Measurements from ENCODE around the gene UTP14A. TPM values are rescaled to one million over a fixed set of nuclear protein-coding genes. Genes with fewer than 3 reads are reported as not detected.

UTP14A gene
- total and polyA plus RNA-seq, 2 of the 13 experiments (the other 11 are each of a cell fraction or from before 2014, with no cell fraction given): 7.4 to 19.0 TPM

DNA sequence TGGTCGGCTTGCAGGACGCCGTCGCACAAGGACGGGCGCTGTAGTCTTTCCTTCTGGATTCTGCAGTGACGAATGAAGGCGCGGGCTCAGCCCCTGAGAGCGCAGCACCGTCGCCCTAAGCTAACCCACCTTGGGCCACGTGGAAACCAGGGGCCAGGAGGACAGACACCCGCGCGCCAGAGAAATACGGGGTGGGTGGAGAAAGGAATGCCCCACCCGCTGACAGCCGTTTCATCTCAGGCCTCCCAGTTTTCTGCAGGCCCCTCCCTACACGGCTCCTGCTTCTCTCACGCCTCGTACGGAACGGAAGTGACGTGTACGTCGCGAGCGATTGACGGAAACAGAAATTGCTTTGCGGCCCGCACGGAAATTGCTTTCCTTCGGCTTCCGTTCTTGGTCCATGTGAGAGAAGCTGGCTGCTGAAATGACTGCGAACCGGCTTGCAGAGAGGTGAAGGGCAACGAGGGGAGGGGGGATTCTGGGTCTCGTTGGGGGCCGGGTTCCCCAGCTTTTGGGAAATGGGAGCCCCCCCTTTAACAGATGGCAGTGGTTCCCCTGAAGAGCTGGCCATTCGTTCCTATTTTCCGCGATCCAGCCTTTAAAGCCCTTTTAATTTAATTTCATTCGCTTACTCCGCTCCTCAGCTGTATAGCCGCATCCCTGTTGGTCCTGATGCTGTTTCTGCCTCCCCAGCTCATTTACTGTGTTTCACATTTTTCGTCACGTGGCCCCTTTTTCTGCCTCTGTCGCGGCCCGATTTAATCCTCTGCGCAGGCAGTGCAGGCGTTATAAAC, at the start of gene UTP14A (continued):
- TF ChIP-seq, protein P1, sequence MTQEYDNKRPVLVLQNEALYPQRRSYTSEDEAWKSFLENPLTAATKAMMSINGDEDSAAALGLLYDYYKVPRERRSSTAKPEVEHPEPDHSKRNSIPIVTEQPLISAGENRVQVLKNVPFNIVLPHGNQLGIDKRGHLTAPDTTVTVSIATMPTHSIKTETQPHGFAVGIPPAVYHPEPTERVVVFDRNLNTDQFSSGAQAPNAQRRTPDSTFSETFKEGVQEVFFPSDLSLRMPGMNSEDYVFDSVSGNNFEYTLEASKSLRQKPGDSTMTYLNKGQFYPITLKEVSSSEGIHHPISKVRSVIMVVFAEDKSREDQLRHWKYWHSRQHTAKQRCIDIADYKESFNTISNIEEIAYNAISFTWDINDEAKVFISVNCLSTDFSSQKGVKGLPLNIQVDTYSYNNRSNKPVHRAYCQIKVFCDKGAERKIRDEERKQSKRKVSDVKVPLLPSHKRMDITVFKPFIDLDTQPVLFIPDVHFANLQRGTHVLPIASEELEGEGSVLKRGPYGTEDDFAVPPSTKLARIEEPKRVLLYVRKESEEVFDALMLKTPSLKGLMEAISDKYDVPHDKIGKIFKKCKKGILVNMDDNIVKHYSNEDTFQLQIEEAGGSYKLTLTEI (CRISPR knock-in tag; conservative IDR thresholded peaks at IDR 0.05): no peak
- TF ChIP-seq, protein P2, sequence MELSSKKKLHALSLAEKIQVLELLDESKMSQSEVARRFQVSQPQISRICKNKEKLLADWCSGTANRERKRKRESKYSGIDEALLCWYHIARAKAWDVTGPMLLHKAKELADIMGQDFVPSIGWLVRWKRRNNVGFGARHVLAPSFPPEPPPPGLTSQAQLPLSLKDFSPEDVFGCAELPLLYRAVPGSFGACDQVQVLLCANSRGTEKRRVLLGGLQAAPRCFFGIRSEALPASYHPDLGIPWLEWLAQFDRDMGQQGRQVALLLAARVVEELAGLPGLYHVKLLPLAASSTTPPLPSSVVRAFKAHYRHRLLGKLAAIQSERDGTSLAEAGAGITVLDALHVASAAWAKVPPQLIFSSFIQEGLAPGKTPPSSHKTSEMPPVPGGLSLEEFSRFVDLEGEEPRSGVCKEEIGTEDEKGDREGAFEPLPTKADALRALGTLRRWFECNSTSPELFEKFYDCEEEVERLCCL (CRISPR knock-in tag; IDR thresholded peaks at IDR 0.05; ENCODE audit: borderline replicate concordance): no peak
- TF ChIP-seq, protein P3, sequence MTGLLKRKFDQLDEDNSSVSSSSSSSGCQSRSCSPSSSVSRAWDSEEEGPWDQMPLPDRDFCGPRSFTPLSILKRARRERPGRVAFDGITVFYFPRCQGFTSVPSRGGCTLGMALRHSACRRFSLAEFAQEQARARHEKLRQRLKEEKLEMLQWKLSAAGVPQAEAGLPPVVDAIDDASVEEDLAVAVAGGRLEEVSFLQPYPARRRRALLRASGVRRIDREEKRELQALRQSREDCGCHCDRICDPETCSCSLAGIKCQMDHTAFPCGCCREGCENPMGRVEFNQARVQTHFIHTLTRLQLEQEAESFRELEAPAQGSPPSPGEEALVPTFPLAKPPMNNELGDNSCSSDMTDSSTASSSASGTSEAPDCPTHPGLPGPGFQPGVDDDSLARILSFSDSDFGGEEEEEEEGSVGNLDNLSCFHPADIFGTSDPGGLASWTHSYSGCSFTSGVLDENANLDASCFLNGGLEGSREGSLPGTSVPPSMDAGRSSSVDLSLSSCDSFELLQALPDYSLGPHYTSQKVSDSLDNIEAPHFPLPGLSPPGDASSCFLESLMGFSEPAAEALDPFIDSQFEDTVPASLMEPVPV (CRISPR knock-in tag; IDR thresholded peaks at IDR 0.05): peak; percentile 44; the same call in 1 of the 2 replicates
- no peak for TF ChIP-seq NFKBIZ (CRISPR knock-in tag; IDR thresholded peaks at IDR 0.05)
- TF ChIP-seq, protein P4, sequence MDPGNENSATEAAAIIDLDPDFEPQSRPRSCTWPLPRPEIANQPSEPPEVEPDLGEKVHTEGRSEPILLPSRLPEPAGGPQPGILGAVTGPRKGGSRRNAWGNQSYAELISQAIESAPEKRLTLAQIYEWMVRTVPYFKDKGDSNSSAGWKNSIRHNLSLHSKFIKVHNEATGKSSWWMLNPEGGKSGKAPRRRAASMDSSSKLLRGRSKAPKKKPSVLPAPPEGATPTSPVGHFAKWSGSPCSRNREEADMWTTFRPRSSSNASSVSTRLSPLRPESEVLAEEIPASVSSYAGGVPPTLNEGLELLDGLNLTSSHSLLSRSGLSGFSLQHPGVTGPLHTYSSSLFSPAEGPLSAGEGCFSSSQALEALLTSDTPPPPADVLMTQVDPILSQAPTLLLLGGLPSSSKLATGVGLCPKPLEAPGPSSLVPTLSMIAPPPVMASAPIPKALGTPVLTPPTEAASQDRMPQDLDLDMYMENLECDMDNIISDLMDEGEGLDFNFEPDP (CRISPR knock-in tag; conservative IDR thresholded peaks at IDR 0.05): no peak
- TF ChIP-seq, protein P5, sequence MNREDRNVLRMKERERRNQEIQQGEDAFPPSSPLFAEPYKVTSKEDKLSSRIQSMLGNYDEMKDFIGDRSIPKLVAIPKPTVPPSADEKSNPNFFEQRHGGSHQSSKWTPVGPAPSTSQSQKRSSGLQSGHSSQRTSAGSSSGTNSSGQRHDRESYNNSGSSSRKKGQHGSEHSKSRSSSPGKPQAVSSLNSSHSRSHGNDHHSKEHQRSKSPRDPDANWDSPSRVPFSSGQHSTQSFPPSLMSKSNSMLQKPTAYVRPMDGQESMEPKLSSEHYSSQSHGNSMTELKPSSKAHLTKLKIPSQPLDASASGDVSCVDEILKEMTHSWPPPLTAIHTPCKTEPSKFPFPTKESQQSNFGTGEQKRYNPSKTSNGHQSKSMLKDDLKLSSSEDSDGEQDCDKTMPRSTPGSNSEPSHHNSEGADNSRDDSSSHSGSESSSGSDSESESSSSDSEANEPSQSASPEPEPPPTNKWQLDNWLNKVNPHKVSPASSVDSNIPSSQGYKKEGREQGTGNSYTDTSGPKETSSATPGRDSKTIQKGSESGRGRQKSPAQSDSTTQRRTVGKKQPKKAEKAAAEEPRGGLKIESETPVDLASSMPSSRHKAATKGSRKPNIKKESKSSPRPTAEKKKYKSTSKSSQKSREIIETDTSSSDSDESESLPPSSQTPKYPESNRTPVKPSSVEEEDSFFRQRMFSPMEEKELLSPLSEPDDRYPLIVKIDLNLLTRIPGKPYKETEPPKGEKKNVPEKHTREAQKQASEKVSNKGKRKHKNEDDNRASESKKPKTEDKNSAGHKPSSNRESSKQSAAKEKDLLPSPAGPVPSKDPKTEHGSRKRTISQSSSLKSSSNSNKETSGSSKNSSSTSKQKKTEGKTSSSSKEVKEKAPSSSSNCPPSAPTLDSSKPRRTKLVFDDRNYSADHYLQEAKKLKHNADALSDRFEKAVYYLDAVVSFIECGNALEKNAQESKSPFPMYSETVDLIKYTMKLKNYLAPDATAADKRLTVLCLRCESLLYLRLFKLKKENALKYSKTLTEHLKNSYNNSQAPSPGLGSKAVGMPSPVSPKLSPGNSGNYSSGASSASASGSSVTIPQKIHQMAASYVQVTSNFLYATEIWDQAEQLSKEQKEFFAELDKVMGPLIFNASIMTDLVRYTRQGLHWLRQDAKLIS (CRISPR knock-in tag; IDR thresholded peaks at IDR 0.05): no peak
- peak; percentile 81 for TF ChIP-seq ZFY (CRISPR knock-in tag; IDR thresholded peaks at IDR 0.05)
- TF ChIP-seq FOXK1 (CRISPR knock-in tag; IDR thresholded peaks at IDR 0.05; ENCODE audit: borderline replicate concordance, low read depth): 0 out of 2 replicates have a peak, but pooled peaks have one; percentile 54
- TF ChIP-seq TBX3 (IDR thresholded peaks at IDR 0.05; ENCODE audit: borderline replicate concordance): no peak
- TF ChIP-seq, protein P6, sequence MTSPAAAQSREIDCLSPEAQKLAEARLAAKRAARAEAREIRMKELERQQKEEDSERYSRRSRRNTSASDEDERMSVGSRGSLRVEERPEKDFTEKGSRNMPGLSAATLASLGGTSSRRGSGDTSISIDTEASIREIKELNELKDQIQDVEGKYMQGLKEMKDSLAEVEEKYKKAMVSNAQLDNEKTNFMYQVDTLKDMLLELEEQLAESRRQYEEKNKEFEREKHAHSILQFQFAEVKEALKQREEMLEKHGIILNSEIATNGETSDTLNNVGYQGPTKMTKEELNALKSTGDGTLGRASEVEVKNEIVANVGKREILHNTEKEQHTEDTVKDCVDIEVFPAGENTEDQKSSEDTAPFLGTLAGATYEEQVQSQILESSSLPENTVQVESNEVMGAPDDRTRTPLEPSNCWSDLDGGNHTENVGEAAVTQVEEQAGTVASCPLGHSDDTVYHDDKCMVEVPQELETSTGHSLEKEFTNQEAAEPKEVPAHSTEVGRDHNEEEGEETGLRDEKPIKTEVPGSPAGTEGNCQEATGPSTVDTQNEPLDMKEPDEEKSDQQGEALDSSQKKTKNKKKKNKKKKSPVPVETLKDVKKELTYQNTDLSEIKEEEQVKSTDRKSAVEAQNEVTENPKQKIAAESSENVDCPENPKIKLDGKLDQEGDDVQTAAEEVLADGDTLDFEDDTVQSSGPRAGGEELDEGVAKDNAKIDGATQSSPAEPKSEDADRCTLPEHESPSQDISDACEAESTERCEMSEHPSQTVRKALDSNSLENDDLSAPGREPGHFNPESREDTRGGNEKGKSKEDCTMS (CRISPR knock-in tag; conservative IDR thresholded peaks at IDR 0.05): no peak
- TF ChIP-seq RBFOX2 (IDR thresholded peaks at IDR 0.05; ENCODE audit: low read depth, low read length): peak; percentile 64
- TF ChIP-seq SALL1 (CRISPR knock-in tag; IDR thresholded peaks at IDR 0.05): peak; percentile 69
- no peak for TF ChIP-seq ZBTB38 (CRISPR knock-in tag; IDR thresholded peaks at IDR 0.05)
- peak; percentile 69 for TF ChIP-seq ELF1 (CRISPR knock-in tag; IDR thresholded peaks at IDR 0.05)
- TF ChIP-seq HNF4A (CRISPR knock-in tag; IDR thresholded peaks at IDR 0.05): no peak

Measured in HepG2 (cell line).